Cardiac muscle cell (in vitro differentiated cells and primary cell): ENCODE measurements around the gene TWIST2. TPM values are rescaled to one million over a fixed set of nuclear protein-coding genes. Genes with fewer than 3 reads are reported as not detected.

Source experiments
- DNase-seq, 2 donors: peaks; one replicate each; pipeline versions ENCODE4 v3.0.0 to v3.0.0-alpha.2; 2010 to 2017; ENCODE audit warnings: low read depth in 1 of 2, low spot score in 1 of 2
- H3K27ac ChIP-seq: fragments of 200-600 bp; sonication (generic); 2 replicates; pipeline ENCODE4 v1.5.1; 2016
- H3K27me3 ChIP-seq: fragments of 200-600 bp; sonication (generic); 2 replicates; pipeline ENCODE4 v1.6.0; 2016; ENCODE audit warnings: control low read depth
- H3K36me3 ChIP-seq: fragments of 200-600 bp; sonication (generic); 2 replicates; pipeline ENCODE4 v1.5.1; 2016; ENCODE audit warnings: control low read depth
- H3K4me1 ChIP-seq: fragments of 200-600 bp; sonication (generic); 2 replicates; pipeline ENCODE4 v1.8.1; 2017; ENCODE audit warnings: low read depth, mild to moderate bottlenecking, mixed run types
- H3K4me3 ChIP-seq: fragments of 200-600 bp; sonication (generic); 2 replicates; pipeline ENCODE4 v1.5.1; 2016; ENCODE audit warnings: mild to moderate bottlenecking
- H3K9me3 ChIP-seq: fragments of 200-600 bp; sonication (generic); 2 replicates; pipeline ENCODE4 v1.5.1; 2017; ENCODE audit warnings: low read depth, mild to moderate bottlenecking, control low read depth
- polyA plus RNA-seq: library from polyadenylated mRNA; unstranded; fragments of >200 nt; fragmentation: Nextera tagmentation; extraction: Ambion mirVana; gene quantifications from 2 replicates; pipeline ENCODE4 v1.2.1, GENCODE V29; 2016
- total RNA-seq: library from RNA; depleted of rRNA; stranded (reverse); fragments of >200 nt; gene quantifications from 2 replicates; pipeline ENCODE4 v1.2.3, GENCODE V29; 2016
- TF ChIP-seq, protein P1 (sequence below): IDR thresholded peaks from 2 replicates; pipeline ENCODE4 v1.5.1; 2012; ENCODE audit warnings: low read depth, mild to moderate bottlenecking, low read length

The TWIST2 gene
- total and polyA plus RNA-seq, 2 experiments from 2014 or later, result not detected

DNA sequence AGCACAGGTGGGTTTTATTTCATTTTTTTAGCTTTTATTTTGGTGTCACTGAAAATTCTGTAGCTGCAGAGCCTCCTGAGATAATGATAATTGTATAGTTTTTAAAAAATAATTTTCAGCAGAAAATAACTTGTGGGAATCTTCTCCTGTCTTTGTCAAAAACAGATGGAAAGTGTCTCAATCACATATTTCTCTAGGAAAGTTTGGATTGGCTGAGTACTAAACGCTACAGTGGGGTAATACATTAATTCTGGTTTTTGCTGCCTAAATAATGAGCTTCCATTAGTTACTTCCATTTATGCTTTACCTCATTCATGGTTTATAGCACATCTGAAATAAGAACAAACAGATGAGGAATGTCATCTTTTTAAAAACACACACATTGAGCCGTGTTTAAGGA lies 2.2 kb downstream of the TWIST2 start:
- H3K27ac ChIP-seq, result no peak overlapping the region
- TF ChIP-seq, protein P1, sequence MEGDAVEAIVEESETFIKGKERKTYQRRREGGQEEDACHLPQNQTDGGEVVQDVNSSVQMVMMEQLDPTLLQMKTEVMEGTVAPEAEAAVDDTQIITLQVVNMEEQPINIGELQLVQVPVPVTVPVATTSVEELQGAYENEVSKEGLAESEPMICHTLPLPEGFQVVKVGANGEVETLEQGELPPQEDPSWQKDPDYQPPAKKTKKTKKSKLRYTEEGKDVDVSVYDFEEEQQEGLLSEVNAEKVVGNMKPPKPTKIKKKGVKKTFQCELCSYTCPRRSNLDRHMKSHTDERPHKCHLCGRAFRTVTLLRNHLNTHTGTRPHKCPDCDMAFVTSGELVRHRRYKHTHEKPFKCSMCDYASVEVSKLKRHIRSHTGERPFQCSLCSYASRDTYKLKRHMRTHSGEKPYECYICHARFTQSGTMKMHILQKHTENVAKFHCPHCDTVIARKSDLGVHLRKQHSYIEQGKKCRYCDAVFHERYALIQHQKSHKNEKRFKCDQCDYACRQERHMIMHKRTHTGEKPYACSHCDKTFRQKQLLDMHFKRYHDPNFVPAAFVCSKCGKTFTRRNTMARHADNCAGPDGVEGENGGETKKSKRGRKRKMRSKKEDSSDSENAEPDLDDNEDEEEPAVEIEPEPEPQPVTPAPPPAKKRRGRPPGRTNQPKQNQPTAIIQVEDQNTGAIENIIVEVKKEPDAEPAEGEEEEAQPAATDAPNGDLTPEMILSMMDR, result no peak
- DNase-seq, result peak in 1 of 2 donors; percentile 18
- H3K27me3 ChIP-seq, result no peaks in the 10 kb centered on the region
- no peaks in the 10 kb centered on the region for H3K36me3 ChIP-seq
- no peaks in the 10 kb centered on the region for H3K4me1 ChIP-seq
- H3K9me3 ChIP-seq, result no peaks in the 10 kb centered on the region
- no peak overlapping the region for H3K4me3 ChIP-seq

DNA sequence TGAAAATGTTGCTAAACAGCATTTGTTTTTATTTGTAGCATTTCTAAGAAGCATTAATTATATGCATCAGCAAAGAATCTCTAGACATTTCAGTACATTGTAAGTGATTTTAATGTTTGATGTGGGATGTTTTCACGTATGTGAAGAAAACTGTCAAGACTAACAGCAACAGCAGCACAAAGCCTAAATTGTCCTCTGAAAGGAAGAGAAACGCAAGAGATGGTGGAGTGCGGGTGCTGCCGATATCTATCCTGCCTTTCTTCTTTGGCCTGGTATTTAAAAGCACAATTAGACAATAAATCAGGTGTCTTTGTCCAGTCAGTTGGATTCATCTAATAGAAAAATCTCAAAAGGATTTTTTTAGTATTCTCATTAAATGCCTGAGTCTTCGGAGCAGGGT lies 3.1 kb downstream of the TWIST2 start:
- TF ChIP-seq, protein P1, result no peak
- Histone ChIP-seq H3K36me3 (no peaks in the 10 kb centered on the region), H3K27ac (no peak overlapping the region), H3K9me3 (no peaks in the 10 kb centered on the region), H3K27me3 (no peaks in the 10 kb centered on the region), H3K4me1 (no peaks in the 10 kb centered on the region), H3K4me3 (no peak overlapping the region)
- no peak for DNase-seq

DNA sequence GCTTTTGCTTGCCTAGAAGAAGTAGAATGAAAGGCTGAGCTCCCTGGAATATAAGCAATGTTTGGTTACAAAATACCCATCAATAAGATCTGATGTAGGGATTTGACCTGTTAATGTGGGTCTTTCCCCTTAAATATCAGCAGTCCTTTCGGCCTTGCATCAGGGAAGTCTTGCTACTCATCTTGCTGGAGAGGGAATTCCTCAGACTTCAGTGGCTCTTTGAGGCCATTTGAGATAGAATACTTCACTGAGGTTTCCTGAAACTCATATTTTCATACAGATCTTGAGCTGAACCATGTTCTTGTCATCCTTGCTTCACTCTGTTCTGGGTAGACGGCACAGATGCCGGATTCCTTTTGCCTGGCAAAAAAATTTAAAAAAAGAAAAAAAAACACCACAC lies 3.9 kb downstream of the TWIST2 start:
- H3K4me1 ChIP-seq, result no peaks in the 10 kb centered on the region
- H3K36me3 ChIP-seq, result no peaks in the 10 kb centered on the region
- no peak overlapping the region for H3K27ac ChIP-seq
- H3K4me3 ChIP-seq, result no peak overlapping the region
- TF ChIP-seq, protein P1, result no peak
- no peak for DNase-seq
- H3K9me3 ChIP-seq, result no peaks in the 10 kb centered on the region
- H3K27me3 ChIP-seq, result no peaks in the 10 kb centered on the region

DNA sequence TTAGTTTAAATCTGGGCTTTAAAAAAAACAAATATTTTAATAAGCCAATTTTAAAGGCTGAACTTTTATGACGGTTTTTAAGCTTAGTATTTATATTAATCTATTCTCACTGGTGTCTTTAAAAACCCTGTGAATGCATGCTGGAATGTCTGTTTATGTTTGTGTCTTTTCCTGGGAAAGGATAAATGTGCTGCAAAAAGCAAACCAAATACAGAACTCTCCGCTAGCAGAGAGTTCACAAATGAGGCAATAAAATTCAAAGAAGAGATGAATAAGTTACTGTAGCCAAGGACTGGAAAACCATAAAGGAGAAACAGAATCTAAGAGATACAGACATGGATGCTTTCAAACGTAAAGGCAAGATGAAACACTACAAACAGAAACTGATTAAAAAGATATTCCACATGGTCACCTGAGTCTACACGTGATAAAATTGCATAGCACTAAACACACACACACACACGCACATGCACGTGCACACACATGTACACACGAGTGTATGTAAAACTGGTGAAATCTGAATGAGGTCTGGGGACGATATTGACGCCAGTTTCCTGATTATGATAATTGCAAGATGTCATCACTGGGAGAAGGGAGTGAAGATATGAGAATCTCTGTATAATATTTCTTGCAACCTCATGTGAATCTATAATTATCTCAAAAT lies 4.5 kb downstream of the TWIST2 start:
- Histone ChIP-seq H3K4me3 (no peak overlapping the region), H3K27ac (no peak overlapping the region), H3K27me3 (no peaks in the 10 kb centered on the region), H3K36me3 (no peaks in the 10 kb centered on the region), H3K9me3 (no peaks in the 10 kb centered on the region), H3K4me1 (no peaks in the 10 kb centered on the region)
- TF ChIP-seq, protein P1, result no peak
- DNase-seq, result no peak

DNA sequence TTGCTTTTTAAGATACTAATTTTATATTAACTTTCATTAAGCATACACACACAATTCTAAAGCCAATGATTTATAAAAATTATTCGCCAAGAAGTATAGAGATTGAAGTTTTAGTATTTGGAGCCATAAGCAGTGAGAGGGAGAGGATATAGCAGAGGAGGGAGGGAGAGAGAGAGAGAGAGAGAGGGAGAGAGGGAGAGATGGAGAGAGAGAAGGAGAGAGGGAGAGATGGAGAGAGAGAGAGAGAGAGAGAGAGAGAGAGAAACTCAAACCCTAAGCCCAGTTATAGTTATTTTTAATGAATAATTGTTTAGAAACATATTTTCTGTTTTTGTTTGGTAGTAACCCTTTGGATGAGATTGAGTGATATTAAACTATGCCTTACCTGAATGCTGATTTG lies 5.3 kb downstream of the TWIST2 start:
- no peaks in the 10 kb centered on the region for H3K9me3 ChIP-seq
- no peaks in the 10 kb centered on the region for H3K27me3 ChIP-seq
- H3K4me3 ChIP-seq, result no peak overlapping the region
- DNase-seq, result no peak
- H3K36me3 ChIP-seq, result no peaks in the 10 kb centered on the region
- H3K4me1 ChIP-seq, result no peaks in the 10 kb centered on the region
- H3K27ac ChIP-seq, result no peak overlapping the region
- TF ChIP-seq, protein P1, result no peak

DNA sequence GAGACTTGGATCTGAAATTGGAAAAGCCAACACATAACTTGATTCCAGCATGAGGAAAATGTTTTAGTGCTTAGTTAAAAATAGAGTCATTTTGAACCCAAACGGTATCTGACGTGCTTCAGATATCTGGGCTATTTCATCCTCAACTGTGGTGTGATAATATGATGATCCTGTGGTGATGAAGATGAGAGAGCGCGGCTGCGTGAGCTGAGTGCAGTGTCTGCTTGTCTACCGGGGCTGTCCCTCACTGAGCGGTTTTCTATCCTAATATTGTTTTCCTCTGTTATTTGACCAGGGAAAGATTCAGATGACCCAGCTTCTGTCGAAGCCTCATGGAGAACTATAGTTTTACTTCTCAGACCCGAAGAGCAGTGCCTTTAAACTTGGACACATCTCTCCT lies 5.8 kb downstream of the TWIST2 start:
- Histone ChIP-seq H3K9me3 (no peaks in the 10 kb centered on the region), H3K27me3 (no peaks in the 10 kb centered on the region), H3K36me3 (no peaks in the 10 kb centered on the region), H3K4me3 (no peak overlapping the region), H3K27ac (no peak overlapping the region), H3K4me1 (no peaks in the 10 kb centered on the region)
- TF ChIP-seq, protein P1, result no peak
- DNase-seq, result no peak
